ENCODE data around the gene DAPK1. TPM values are rescaled to one million over a fixed set of nuclear protein-coding genes. Genes with fewer than 3 reads are reported as not detected.

DAPK1 gene
- total RNA-seq, 4 donors from 2014 or later, result 14.5 to 28.3 (median 20.7) TPM

DNA sequence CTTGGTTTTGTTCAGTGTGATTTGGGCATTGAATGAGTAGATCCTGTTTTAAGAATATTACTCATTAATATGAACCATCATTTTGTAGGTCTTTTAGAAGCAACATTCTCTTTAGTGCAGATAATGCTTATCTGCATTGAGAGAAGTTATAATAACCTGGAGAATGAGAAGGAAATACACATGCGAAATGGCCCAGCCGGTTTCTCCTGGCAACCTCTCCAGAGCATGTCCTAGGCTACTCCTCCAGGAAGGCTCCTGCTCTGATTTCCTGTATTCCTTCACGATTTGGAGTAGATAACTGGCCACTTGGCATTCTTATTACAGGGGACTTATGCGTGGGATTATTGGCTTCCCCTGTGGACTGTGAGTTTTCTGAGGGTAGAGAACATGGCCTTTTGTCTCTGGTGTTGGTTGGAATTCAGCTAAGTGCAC is 12.6 kb downstream of the DAPK1 start:
- H3K4me1 ChIP-seq, result peaks cover 0 to 36% (median 10%) of the 10 kb centered on the region in 4 donors
- in situ Hi-C loops (cut with MboI; ENCODE audit: low pct_ligation_motif_present in 1 of 4, low pct_unique_long_range_greater_than_20kb in 1 of 4, low sequenced_read_pairs in 3 of 4) (loop anchor here in 1 of 4 donors (25.0 kb wide), 1 partner anchor 102 kb away; no protein-coding TSS in a partner anchor), intact Hi-C loops (cut with DNase I; ENCODE audit: low total_unique reads) (no loop called here)
- H3K4me3 ChIP-seq, result no peak overlapping the region
- DNase-seq, result no peak
- H3K9me3 ChIP-seq, result no peaks in the 10 kb centered on the region
- WGBS, 2 donors (ENCODE audit: low coverage in 1 of 2), result 81 to 83% methylated on average over 2 to 4 of the region's 4 CpGs
- H3K36me3 ChIP-seq, result no peaks in the 10 kb centered on the region
- peak overlapping the region in 2 of 4 donors; percentile 22 to 41 for H3K27ac ChIP-seq
- no peaks in the 10 kb centered on the region for H3K27me3 ChIP-seq
- TF ChIP-seq EP300 (IDR thresholded peaks at IDR 0.05; ENCODE audit: low read depth), result no peak
- TF ChIP-seq, protein P1, sequence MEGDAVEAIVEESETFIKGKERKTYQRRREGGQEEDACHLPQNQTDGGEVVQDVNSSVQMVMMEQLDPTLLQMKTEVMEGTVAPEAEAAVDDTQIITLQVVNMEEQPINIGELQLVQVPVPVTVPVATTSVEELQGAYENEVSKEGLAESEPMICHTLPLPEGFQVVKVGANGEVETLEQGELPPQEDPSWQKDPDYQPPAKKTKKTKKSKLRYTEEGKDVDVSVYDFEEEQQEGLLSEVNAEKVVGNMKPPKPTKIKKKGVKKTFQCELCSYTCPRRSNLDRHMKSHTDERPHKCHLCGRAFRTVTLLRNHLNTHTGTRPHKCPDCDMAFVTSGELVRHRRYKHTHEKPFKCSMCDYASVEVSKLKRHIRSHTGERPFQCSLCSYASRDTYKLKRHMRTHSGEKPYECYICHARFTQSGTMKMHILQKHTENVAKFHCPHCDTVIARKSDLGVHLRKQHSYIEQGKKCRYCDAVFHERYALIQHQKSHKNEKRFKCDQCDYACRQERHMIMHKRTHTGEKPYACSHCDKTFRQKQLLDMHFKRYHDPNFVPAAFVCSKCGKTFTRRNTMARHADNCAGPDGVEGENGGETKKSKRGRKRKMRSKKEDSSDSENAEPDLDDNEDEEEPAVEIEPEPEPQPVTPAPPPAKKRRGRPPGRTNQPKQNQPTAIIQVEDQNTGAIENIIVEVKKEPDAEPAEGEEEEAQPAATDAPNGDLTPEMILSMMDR (IDR thresholded peaks at IDR 0.05), result no peak

GRCh38 chr9:87512311-87512710 is 14.6 kb downstream of the DAPK1 start:
- Histone ChIP-seq H3K36me3 (no peaks in the 10 kb centered on the region), H3K9me3 (no peaks in the 10 kb centered on the region), H3K27me3 (no peaks in the 10 kb centered on the region), H3K4me3 (no peak overlapping the region), H3K4me1 (peaks cover 5 to 43% (median 10%) of the 10 kb centered on the region in 4 donors), H3K27ac (no peak overlapping the region)
- DNase-seq, result no peak
- WGBS, 2 donors (ENCODE audit: low coverage in 1 of 2), result 95% methylated on average over 4 of the region's 4 CpGs; no CpG with 5 or more reads in 1 of the 2 donors
- TF ChIP-seq EP300 (IDR thresholded peaks at IDR 0.05; ENCODE audit: low read depth) (no peak), POLR2A (IDR thresholded peaks at IDR 0.05) (no peak), POLR2AphosphoS5 (IDR thresholded peaks at IDR 0.05) (no peak)
- TF ChIP-seq, protein P1 (IDR thresholded peaks at IDR 0.05), result no peak
- intact Hi-C loops (cut with DNase I; ENCODE audit: low total_unique reads) (no loop called here), in situ Hi-C loops (cut with MboI; ENCODE audit: low pct_ligation_motif_present in 1 of 4, low pct_unique_long_range_greater_than_20kb in 1 of 4, low sequenced_read_pairs in 3 of 4) (loop anchor here in 1 of 4 donors (25.0 kb wide), 1 partner anchor 100 kb away; no protein-coding TSS in a partner anchor)

DNA sequence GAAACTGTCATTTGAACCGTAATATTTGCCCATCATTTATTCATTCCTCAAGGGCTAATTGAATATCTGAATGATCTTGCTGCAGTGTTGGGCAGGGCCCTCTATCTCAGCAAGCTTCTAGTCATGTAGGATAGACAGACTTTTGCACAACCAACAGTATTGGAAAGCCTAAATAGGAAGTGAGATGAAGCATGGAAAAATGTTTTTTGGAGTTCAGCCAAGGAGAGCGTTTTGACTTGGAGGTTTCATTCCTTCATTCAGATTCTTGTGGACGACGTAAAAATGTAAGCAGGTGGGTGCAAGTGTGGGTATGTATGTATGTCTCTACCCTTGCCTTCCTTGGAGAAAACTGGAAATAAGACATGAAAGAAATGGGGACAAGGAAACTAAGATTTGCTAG is 15.5 kb downstream of the DAPK1 start:
- no peak for DNase-seq
- Histone ChIP-seq H3K27me3 (no peaks in the 10 kb centered on the region), H3K4me3 (no peak overlapping the region), H3K36me3 (no peaks in the 10 kb centered on the region), H3K9me3 (no peaks in the 10 kb centered on the region), H3K27ac (peak overlapping the region in 2 of 4 donors; percentile 7 to 59), H3K4me1 (peaks cover 5 to 43% (median 10%) of the 10 kb centered on the region in 4 donors)
- TF ChIP-seq, protein P1 (IDR thresholded peaks at IDR 0.05), result no peak
- no peak for TF ChIP-seq EP300 (IDR thresholded peaks at IDR 0.05; ENCODE audit: low read depth)
- TF ChIP-seq POLR2AphosphoS5 (IDR thresholded peaks at IDR 0.05), result no peak
- no peak for TF ChIP-seq POLR2A (IDR thresholded peaks at IDR 0.05)
- intact Hi-C loops (cut with DNase I; ENCODE audit: low total_unique reads) (no loop called here), in situ Hi-C loops (cut with MboI; ENCODE audit: low pct_ligation_motif_present in 1 of 4, low pct_unique_long_range_greater_than_20kb in 1 of 4, low sequenced_read_pairs in 3 of 4) (loop anchor here in 1 of 4 donors (25.0 kb wide), 1 partner anchor 99 kb away; no protein-coding TSS in a partner anchor)
- WGBS, 2 donors (ENCODE audit: low coverage in 1 of 2), result 65 to 76% methylated on average over 4 of the region's 4 CpGs

GRCh38 chr9:87513880-87514535 is 16.3 kb downstream of the DAPK1 start:
- Histone ChIP-seq H3K27me3 (no peaks in the 10 kb centered on the region), H3K4me1 (peaks cover 7 to 51% (median 11%) of the 10 kb centered on the region in 4 donors), H3K27ac (peak overlapping the region; percentile 7 to 59 (median 32)), H3K9me3 (no peaks in the 10 kb centered on the region), H3K4me3 (no peak overlapping the region), H3K36me3 (no peaks in the 10 kb centered on the region)
- no peak for DNase-seq
- in situ Hi-C loops (cut with MboI; ENCODE audit: low pct_ligation_motif_present in 1 of 4, low pct_unique_long_range_greater_than_20kb in 1 of 4, low sequenced_read_pairs in 3 of 4) (loop anchor here in 1 of 4 donors (25.0 kb wide), 1 partner anchor 98 kb away; no protein-coding TSS in a partner anchor), intact Hi-C loops (cut with DNase I; ENCODE audit: low total_unique reads) (no loop called here)
- TF ChIP-seq POLR2A (IDR thresholded peaks at IDR 0.05) (no peak), POLR2AphosphoS5 (IDR thresholded peaks at IDR 0.05) (no peak), EP300 (IDR thresholded peaks at IDR 0.05; ENCODE audit: low read depth) (no peak)
- TF ChIP-seq, protein P1 (IDR thresholded peaks at IDR 0.05), result no peak
- WGBS, 2 donors (ENCODE audit: low coverage in 1 of 2), result 82 to 93% methylated on average over 2 to 3 of the region's 3 CpGs

All from transverse colon (tissue), 4 donors.